ENCODE measurements around the gene GGT7.
"Not testable (repeated sequence)": the region's sequence is repeated elsewhere in the genome, so short reads cannot be mapped to it uniquely, and the experiment has no call there.

Gene GGT7

GRCh38 chr20:34907616-34908469 is 35.2 kb upstream of the GGT7 start:
- peak; percentile 86 for DNase-seq (ENCODE audit: low read depth)
- TF ChIP-seq CTCF (conservative IDR thresholded peaks at IDR 0.05; ENCODE audit: low read length), result no peak
- H3K4me3 ChIP-seq (ENCODE audit: low read length), result no peak overlapping the region

- no peak overlapping the region for H3K4me3 ChIP-seq (ENCODE audit: low read length)
- no peak for DNase-seq (ENCODE audit: low read depth)
- no peak for TF ChIP-seq CTCF (conservative IDR thresholded peaks at IDR 0.05; ENCODE audit: low read length)
Measured at GRCh38 chr20:34904202-34904621, 31.6 kb upstream of the GGT7 start.

GRCh38 chr20:34898731-34899130 is 26.1 kb upstream of the GGT7 start:
- not testable (repeated sequence) for H3K4me3 ChIP-seq (ENCODE audit: low read length); DNase-seq (ENCODE audit: low read depth)

- DNase-seq (ENCODE audit: low read depth); H3K4me3 ChIP-seq (ENCODE audit: low read length): not testable (repeated sequence)
Measured at GRCh38 chr20:34898129-34898528, 25.5 kb upstream of the GGT7 start.

- no peak overlapping the region for H3K4me3 ChIP-seq (ENCODE audit: low read length)
- TF ChIP-seq CTCF (conservative IDR thresholded peaks at IDR 0.05; ENCODE audit: low read length), result no peak
- peak; percentile 26 for DNase-seq (ENCODE audit: low read depth)
Measured at GRCh38 chr20:34896086-34896621, 23.5 kb upstream of the GGT7 start.

GRCh38 chr20:34895465-34895864 is 22.8 kb upstream of the GGT7 start:
- no peak overlapping the region for H3K4me3 ChIP-seq (ENCODE audit: low read length)
- no peak for DNase-seq (ENCODE audit: low read depth)
- TF ChIP-seq CTCF (conservative IDR thresholded peaks at IDR 0.05; ENCODE audit: low read length), result no peak

- no peak for TF ChIP-seq CTCF (conservative IDR thresholded peaks at IDR 0.05; ENCODE audit: low read length)
- no peak for DNase-seq (ENCODE audit: low read depth)
- no peak overlapping the region for H3K4me3 ChIP-seq (ENCODE audit: low read length)
Measured at GRCh38 chr20:34894723-34895122, 22.1 kb upstream of the GGT7 start.

- no peak for TF ChIP-seq CTCF (conservative IDR thresholded peaks at IDR 0.05; ENCODE audit: low read length)
Measured at GRCh38 chr20:34892671-34893070, 20.0 kb upstream of the GGT7 start.

More at GRCh38 chr20:34892671-34893070, 20.0 kb upstream of the GGT7 start:
- H3K4me3 ChIP-seq (ENCODE audit: low read length), result no peak overlapping the region
- DNase-seq (ENCODE audit: low read depth), result no peak

All from AG10803 (cell line).